CD4-positive, alpha-beta T cell treated with Interleukin-12 subunit alpha and Interleukin-12 subunit beta, for 1 hour (primary cell): ENCODE measurements around the gene FAM83E.

Experiments
- DNase-seq: peaks from one replicate; pipeline ENCODE4 v3.0.0-alpha.2; 2020

The FAM83E gene

GRCh38 chr19:48627865-48628314 lies 13.0 kb upstream of the FAM83E start:
- no peak for DNase-seq

- no peak for DNase-seq
Measured at GRCh38 chr19:48627201-48627864, 12.5 kb upstream of the FAM83E start.

DNA sequence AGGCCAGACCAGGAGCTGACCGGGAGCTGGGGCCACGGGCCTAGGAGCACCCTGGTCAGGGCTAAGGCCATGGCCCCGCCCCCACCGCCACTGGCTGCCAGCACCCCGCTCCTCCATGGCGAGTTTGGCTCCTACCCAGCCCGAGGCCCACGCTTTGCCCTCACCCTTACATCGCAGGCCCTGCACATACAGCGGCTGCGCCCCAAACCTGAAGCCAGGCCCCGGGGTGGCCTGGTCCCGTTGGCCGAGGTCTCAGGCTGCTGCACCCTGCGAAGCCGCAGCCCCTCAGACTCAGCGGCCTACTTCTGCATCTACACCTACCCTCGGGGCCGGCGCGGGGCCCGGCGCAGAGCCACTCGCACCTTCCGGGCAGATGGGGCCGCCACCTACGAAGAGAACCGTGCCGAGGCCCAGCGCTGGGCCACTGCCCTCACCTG lies 11.0 kb upstream of the FAM83E start:
- no peak for DNase-seq

DNA sequence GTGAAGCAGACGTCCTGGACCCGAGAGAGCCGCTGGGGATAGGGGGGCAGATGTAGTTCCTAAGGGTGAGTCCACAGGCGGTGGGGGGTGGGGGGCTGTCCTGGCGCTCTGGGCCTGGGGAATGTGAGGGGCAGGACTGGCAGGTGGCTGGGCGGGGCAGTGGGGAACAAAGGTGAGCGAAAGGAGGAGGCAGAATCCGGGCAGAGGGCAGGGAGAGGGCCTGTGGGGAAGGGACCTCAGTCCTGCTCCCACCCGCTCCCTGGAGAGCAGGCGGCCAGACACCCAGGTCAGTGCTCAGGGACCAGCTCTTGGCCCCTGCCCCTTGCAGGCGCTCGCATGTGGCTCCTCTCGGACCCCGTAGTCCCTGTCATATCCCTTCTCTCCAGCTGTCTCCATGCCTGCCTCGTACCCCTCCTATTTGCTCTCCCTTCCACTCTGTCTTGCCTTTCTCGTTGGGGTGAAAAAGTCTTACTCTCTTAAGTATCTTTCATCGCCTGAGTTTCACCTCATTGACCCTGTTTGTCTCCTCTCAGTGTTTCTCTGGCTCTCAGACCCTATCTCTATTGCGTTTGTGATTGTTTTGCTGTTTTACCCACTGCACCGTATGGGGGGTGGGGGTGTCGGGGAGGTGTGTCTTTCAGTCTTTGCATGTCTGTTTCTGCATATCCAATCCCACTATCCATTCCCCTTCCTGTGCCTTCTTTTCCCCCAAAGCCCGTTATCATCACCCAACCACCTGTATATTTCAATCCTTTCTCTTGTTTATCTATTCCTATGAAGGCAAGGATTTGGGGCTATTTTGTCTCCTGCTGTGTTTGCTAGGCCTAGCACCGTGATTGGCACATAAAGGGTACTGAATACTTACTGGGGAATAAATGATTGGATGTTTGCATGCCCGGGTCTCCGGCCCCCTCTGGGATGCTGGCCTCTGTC lies 10.2 kb upstream of the FAM83E start:
- DNase-seq, result no peak

GRCh38 chr19:48624067-48624594 lies 9.3 kb upstream of the FAM83E start:
- peak; percentile 98 for DNase-seq

GRCh38 chr19:48623556-48624066 lies 8.7 kb upstream of the FAM83E start:
- DNase-seq, result no peak

DNA sequence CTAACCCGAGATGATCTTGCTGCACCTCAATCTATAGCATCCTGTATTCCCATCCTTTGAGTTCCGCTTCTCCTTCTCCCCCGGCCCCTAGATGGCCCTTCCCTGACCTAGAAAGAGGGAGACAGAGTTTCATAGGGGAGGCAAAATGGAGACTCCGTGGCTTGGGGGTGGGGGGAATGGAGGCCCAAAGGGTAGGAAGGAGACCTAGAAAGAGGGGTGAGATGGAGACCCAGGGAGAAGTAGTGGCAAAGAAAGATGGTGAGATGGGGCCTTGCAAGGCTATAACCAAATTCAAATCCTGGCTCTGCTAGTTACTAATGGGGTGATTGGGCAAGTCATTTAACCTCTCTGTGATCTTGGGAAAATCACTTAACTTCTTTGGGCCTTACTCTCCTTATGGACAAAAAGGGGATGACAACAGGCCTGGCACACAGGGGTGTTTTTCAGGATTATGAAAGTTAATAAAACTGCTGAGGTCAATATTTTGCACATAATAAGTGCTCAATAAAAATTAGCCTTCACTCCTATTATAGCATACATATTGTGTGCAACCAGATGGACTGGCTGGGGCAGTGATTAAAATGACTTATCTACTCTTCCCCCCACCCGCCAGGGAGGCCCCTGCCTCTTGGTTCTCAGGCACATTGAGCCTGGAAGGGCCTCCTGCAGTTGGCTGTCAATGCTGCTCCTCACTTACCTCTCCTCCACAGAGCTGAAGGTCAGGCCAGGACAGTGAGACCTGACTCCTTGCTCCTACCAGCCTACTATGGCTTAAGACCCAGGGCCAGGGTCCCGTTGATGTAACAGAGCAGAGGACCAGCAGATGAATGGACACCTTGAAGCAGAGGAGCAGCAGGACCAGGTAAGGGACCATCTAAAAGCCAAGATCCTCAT lies 5.1 kb upstream of the FAM83E start:
- no peak for DNase-seq

- DNase-seq, result peak; percentile 97
Measured at GRCh38 chr19:48618916-48619691, 4.2 kb upstream of the FAM83E start, which contains the start of the genes RPL18 and SPHK2. RPL18 (minus strand) TSS chr19:48619178; CDS start chr19:48619143, 35 bp downstream. SPHK2 (plus strand) TSS chr19:48619506; CDS start chr19:48620515, 1,009 bp downstream.

GRCh38 chr19:48618278-48618915 lies 3.5 kb upstream of the FAM83E start:
- DNase-seq, result no peak

DNA sequence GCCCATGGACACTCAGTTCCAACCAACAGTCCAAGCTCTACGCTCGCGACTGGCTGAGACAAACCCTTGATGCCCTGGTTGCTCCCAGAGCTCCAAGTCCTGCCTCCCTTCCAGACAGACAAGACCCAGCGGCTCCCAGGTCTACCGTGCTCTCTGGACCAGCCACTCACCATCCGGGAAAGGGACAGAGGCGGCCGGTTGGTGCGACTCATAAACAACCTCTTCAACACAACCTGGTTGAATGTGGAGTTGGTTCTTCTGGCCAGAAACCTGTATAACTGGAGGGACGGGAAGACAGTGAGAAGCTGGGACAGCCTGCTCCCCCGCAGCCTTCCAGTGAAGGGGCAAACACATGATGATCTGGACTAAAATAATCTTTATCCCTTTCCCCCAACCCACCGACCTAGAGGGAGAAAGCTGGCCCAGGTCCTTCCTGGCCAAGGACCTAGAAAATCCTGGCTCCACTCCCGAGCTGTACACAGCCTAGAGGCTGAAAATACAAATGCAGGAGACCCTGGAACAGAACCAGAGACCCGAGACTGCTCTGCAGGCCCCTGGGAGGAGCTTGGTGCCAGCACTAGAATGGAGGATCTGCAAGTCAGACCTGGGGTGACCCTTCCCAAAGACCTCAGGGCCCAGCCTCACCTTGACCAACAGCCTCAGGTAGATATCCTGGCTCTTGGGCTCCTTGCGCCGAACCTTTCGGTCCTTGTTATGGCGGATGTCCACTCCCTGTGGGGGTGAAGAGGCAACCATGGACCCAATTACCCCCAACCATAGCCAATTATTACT lies 2.5 kb upstream of the FAM83E start:
- DNase-seq, result no peak

GRCh38 chr19:48616491-48617056 lies 1.7 kb upstream of the FAM83E start:
- DNase-seq, result no peak

- DNase-seq, result no peak
Measured at GRCh38 chr19:48616041-48616436, 1.2 kb upstream of the FAM83E start.

DNA sequence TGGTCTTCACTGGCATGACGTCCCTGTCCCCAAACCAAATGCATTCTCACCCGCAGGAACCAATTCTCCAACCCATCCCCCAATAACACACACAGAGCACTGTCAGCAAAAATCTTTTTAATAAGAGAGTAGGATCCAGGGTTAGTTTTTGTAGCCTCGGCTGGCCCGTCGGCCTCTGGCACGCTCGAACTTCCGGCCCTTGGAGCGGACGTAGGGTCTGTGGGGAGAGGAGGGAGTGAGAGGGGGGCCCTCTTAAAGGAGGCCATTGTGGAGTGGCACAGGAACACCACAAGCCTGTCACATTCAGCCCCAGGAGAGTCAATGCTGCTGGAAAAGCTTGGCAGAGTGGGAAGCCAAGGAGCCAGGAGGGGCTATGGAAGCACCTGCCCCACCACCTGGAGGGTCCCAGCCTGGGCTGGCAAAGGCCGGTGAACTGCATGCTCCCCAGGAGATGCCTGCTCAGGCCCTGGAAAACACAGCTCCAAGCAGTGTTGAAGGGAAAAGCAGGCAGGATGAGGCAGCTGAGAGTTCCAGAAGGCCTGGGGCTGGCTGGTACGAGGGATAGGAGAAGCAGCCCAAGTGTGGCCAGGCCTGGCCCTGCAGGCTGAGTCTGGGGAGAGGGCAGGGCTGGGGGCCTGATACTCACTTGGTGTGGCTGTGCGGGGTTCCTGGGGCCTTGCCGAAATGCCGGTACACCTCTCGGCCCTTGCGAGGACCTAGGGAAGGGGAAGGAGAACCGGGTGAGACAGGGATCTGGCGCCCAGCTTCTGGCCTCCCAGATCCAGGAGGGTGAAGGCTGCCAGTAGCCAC lies 560 bp upstream of the FAM83E start:
- DNase-seq, result no peak

GRCh38 chr19:48613852-48614435 lies 932 bp downstream of the FAM83E start:
- no peak for DNase-seq

- DNase-seq, result no peak
Measured at GRCh38 chr19:48613024-48613851, 1.6 kb downstream of the FAM83E start.

GRCh38 chr19:48611872-48612271 lies 3.0 kb downstream of the FAM83E start:
- no peak for DNase-seq

GRCh38 chr19:48609571-48610108 lies 5.2 kb downstream of the FAM83E start:
- DNase-seq, result no peak
